Mammary epithelial cell (primary cell): ENCODE measurements around the gene BRF1.

Experiments used
- EZH2 ChIP-seq: IDR thresholded peaks from 2 replicates; pipeline ENCODE4 v1.6.1; 2012; ENCODE audit warnings: low read length, inconsistent platforms, borderline replicate concordance
- TF ChIP-seq, protein P1 (sequence below), 2 donors: IDR thresholded peaks in 1 of 2; conservative IDR thresholded peaks in 1 of 2; 2 replicates each; pipeline ENCODE4 v1.5.1; 2011 to 2012; ENCODE audit warnings: inconsistent platforms in 2 of 2, low read length in 2 of 2, mild to moderate bottlenecking in 2 of 2, control low read depth in 1 of 2, low read depth in 1 of 2; ENCODE audit not compliant: insufficient read depth in 1 of 2; ENCODE audit errors: extremely low read depth in 1 of 2

DNA sequence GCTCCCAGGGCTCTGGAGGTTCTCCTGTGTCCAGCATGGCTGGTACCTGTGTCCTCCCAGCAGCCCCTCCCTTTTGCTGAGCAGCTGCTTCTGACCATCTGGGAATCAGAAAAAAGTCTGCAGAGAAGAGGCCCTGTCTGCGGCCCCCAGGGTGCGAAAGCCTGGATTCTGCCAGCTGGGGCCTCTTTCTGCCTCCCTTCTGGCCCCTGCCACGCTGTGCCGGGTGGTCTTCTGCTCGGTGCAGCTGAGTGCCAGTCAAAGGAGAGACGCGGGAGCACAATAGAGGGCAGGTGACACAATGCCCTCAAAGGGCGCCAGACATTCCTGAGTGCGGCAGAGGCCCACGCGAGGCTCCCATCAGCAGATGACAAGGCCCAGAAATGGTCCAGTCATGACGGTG is 39.8 kb downstream of the BRF1 start:
- TF ChIP-seq, protein P1, sequence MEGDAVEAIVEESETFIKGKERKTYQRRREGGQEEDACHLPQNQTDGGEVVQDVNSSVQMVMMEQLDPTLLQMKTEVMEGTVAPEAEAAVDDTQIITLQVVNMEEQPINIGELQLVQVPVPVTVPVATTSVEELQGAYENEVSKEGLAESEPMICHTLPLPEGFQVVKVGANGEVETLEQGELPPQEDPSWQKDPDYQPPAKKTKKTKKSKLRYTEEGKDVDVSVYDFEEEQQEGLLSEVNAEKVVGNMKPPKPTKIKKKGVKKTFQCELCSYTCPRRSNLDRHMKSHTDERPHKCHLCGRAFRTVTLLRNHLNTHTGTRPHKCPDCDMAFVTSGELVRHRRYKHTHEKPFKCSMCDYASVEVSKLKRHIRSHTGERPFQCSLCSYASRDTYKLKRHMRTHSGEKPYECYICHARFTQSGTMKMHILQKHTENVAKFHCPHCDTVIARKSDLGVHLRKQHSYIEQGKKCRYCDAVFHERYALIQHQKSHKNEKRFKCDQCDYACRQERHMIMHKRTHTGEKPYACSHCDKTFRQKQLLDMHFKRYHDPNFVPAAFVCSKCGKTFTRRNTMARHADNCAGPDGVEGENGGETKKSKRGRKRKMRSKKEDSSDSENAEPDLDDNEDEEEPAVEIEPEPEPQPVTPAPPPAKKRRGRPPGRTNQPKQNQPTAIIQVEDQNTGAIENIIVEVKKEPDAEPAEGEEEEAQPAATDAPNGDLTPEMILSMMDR (conservative IDR thresholded peaks at IDR 0.05 in 1 of 2, IDR thresholded peaks at IDR 0.05 in 1 of 2; ENCODE audit: extremely low read depth in 1 of 2, insufficient read depth in 1 of 2, low read depth in 1 of 2, low read length in 2 of 2): no peak
- TF ChIP-seq EZH2: no peak
